ENCODE measurements around the gene EPHA2.

EPHA2 gene

DNA sequence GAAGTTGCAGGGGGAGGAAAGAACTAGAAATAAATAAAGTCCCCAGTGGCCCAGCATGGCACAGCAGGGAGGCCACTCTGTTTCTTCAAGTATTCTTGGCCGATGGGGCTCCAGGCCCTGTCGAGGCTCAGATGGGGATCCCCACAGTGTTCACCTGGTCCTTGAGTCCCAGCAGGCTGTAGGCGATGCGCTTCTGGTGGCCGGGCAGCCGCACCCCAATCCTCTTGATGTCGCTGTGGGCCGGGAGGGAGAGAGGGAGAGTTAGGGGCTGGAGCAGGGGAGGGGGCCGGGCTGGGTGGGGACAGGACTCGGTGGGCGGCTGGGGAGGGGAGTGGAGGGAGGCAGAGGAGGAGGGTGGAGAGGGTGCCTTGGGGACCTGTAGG is 30.8 kb downstream of the EPHA2 start:
- no peak for DNase-seq (ENCODE audit: low read depth)
- H3K4me3 ChIP-seq (ENCODE audit: low read depth, low read length) = no peak overlapping the region
- TF ChIP-seq MYC (IDR thresholded peaks at IDR 0.05; ENCODE audit: low read depth, low read length) (no peak), POLR2A (IDR thresholded peaks at IDR 0.05; ENCODE audit: extremely low read depth, insufficient read length) (no peak)
- TF ChIP-seq, protein P1, sequence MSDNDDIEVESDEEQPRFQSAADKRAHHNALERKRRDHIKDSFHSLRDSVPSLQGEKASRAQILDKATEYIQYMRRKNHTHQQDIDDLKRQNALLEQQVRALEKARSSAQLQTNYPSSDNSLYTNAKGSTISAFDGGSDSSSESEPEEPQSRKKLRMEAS (IDR thresholded peaks at IDR 0.05; ENCODE audit: low read depth, low read length) = no peak
- TF ChIP-seq, protein P2, sequence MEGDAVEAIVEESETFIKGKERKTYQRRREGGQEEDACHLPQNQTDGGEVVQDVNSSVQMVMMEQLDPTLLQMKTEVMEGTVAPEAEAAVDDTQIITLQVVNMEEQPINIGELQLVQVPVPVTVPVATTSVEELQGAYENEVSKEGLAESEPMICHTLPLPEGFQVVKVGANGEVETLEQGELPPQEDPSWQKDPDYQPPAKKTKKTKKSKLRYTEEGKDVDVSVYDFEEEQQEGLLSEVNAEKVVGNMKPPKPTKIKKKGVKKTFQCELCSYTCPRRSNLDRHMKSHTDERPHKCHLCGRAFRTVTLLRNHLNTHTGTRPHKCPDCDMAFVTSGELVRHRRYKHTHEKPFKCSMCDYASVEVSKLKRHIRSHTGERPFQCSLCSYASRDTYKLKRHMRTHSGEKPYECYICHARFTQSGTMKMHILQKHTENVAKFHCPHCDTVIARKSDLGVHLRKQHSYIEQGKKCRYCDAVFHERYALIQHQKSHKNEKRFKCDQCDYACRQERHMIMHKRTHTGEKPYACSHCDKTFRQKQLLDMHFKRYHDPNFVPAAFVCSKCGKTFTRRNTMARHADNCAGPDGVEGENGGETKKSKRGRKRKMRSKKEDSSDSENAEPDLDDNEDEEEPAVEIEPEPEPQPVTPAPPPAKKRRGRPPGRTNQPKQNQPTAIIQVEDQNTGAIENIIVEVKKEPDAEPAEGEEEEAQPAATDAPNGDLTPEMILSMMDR (IDR thresholded peaks at IDR 0.05; ENCODE audit: low read depth, low read length) = no peak

GRCh38 chr1:16124377-16125087 is 31.3 kb downstream of the EPHA2 start:
- no peak for DNase-seq (ENCODE audit: low read depth)
- TF ChIP-seq MYC (IDR thresholded peaks at IDR 0.05; ENCODE audit: low read depth, low read length) (no peak), POLR2A (IDR thresholded peaks at IDR 0.05; ENCODE audit: extremely low read depth, insufficient read length) (no peak)
- TF ChIP-seq, protein P1 (IDR thresholded peaks at IDR 0.05; ENCODE audit: low read depth, low read length) = no peak
- TF ChIP-seq, protein P2 (IDR thresholded peaks at IDR 0.05; ENCODE audit: low read depth, low read length) = no peak
- no peak overlapping the region for H3K4me3 ChIP-seq (ENCODE audit: low read depth, low read length)

DNA sequence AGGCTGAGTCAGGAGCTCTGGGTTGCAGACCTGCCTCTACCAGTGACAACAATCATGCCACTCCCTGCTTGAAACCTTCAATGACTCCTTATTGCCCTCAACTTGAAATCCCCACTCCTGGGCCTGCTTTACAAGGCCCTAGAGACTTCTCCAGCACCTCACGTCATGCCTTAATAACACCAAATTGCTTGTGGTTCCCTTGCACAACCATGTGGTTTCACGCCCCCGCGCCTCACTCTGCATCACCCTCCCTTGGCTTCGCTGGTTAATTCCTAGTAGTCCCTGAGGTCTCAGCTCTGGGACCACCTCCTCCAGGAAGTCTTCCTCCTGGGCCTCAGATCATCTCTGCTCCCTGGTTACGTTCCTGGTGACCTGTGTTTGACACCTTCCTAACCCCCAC is 33.0 kb downstream of the EPHA2 start:
- TF ChIP-seq POLR2A (IDR thresholded peaks at IDR 0.05; ENCODE audit: extremely low read depth, insufficient read length) (no peak), MYC (IDR thresholded peaks at IDR 0.05; ENCODE audit: low read depth, low read length) (peak; percentile 52; the same call in 1 of the 2 replicates)
- TF ChIP-seq, protein P1 (IDR thresholded peaks at IDR 0.05; ENCODE audit: low read depth, low read length) = peak; percentile 74
- TF ChIP-seq, protein P2 (IDR thresholded peaks at IDR 0.05; ENCODE audit: low read depth, low read length) = no peak
- peak; percentile 97 for DNase-seq (ENCODE audit: low read depth)

GRCh38 chr1:16122350-16122881 is 33.5 kb downstream of the EPHA2 start:
- no peak for DNase-seq (ENCODE audit: low read depth)
- no peak overlapping the region for H3K4me3 ChIP-seq (ENCODE audit: low read depth, low read length)
- TF ChIP-seq, protein P2 (IDR thresholded peaks at IDR 0.05; ENCODE audit: low read depth, low read length) = no peak
- TF ChIP-seq MYC (IDR thresholded peaks at IDR 0.05; ENCODE audit: low read depth, low read length) (no peak), POLR2A (IDR thresholded peaks at IDR 0.05; ENCODE audit: extremely low read depth, insufficient read length) (no peak)
- TF ChIP-seq, protein P1 (IDR thresholded peaks at IDR 0.05; ENCODE audit: low read depth, low read length) = no peak

More for the DNA sequence above, 33.0 kb downstream of the EPHA2 start:
- no peak overlapping the region for H3K4me3 ChIP-seq (ENCODE audit: low read depth, low read length)

DNA sequence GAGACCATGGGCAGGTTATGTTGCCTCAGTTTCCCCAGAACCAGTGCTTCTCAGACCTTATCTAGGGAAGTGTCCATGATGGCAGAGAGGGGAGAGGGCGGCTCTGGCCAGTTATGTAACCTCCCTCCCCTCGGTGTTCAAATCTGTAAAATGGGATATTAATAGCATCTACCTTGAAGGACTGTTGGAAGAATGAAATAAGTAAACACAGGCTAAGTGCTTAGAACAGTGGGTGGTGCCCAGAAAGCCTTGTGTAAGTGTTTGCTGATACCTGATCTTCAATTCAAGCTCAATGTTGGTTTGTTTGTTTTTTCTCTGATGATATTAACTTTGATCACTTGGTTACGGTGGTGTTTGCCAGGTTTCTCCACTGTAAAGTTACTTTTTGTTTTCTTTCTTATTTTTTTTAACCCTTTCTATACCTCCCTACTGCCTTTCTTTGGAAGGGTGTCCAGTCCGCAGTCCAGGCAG is 34.9 kb downstream of the EPHA2 start:
- no peak for TF ChIP-seq POLR2A (IDR thresholded peaks at IDR 0.05; ENCODE audit: extremely low read depth, insufficient read length)
- TF ChIP-seq, protein P2 (IDR thresholded peaks at IDR 0.05; ENCODE audit: low read depth, low read length) = no peak
- TF ChIP-seq, protein P1 (IDR thresholded peaks at IDR 0.05; ENCODE audit: low read depth, low read length) = no peak
- TF ChIP-seq MYC (IDR thresholded peaks at IDR 0.05; ENCODE audit: low read depth, low read length) = no peak
- H3K4me3 ChIP-seq (ENCODE audit: low read depth, low read length) = no peak overlapping the region
- no peak for DNase-seq (ENCODE audit: low read depth)
